Choroid plexus epithelial cell (primary cell): Measurements from ENCODE around the gene ZRSR2.
A peak's percentile ranks its signal among the peaks of the same experiment; 100 is the strongest.
"Not testable (repeated sequence)": the region's sequence is repeated elsewhere in the genome, so short reads cannot be mapped to it uniquely, and the experiment has no call there.

Source experiments
- DNase-seq: peaks from one replicate; pipeline ENCODE4 v3.0.0-alpha.2; 2010; ENCODE audit warnings: low read depth
- H3K4me3 ChIP-seq: 2 replicates; pipeline ENCODE4 v1.5.1; 2011; ENCODE audit warnings: low read depth, mild to moderate bottlenecking, control low read depth, low read length, moderate library complexity
- CTCF ChIP-seq: conservative IDR thresholded peaks from 2 replicates; pipeline ENCODE4 v1.5.1; 2011; ENCODE audit warnings: low read depth, mild to moderate bottlenecking, control low read depth, inconsistent platforms, low read length, moderate library complexity

ZRSR2 gene

GRCh38 chrX:15749642-15750610 is 40.4 kb upstream of the ZRSR2 start:
- no peak for DNase-seq
- no peak overlapping the region for H3K4me3 ChIP-seq

GRCh38 chrX:15750611-15751154 is 39.6 kb upstream of the ZRSR2 start:
- TF ChIP-seq CTCF: no peak
- H3K4me3 ChIP-seq: no peak overlapping the region
- no peak for DNase-seq

More at GRCh38 chrX:15749642-15750610, 40.4 kb upstream of the ZRSR2 start:
- TF ChIP-seq CTCF: no peak

- no peak overlapping the region for H3K4me3 ChIP-seq
- TF ChIP-seq CTCF: no peak
- DNase-seq: peak; percentile 38
These were observed 39.0 kb upstream of the ZRSR2 start for GRCh38 chrX:15751155-15751819.

GRCh38 chrX:15755091-15755490 is 35.2 kb upstream of the ZRSR2 start:
- DNase-seq: no peak
- H3K4me3 ChIP-seq: no peak overlapping the region
- TF ChIP-seq CTCF: no peak

- no peak for DNase-seq
- TF ChIP-seq CTCF: no peak
- no peak overlapping the region for H3K4me3 ChIP-seq
These were observed 32.1 kb upstream of the ZRSR2 start for GRCh38 chrX:15758140-15758539.

GRCh38 chrX:15759886-15760285 is 30.4 kb upstream of the ZRSR2 start:
- H3K4me3 ChIP-seq, DNase-seq: not testable (repeated sequence)

- TF ChIP-seq CTCF: peak; percentile 76
- peak; percentile 52 for DNase-seq
- H3K4me3 ChIP-seq: no peak overlapping the region
These were observed 28.6 kb upstream of the ZRSR2 start for GRCh38 chrX:15761564-15762191.
